SK-N-SH treated with all-trans-retinoic acid at 6 μM for 48 hours (cell line): ENCODE data around the gene PTPRN2.

Source experiments
- ATAC-seq: fragments of 200-7000 bp; cut with Tn5 transposase; 3 replicates; pipeline ENCODE4 v1.9.1; 2020; ENCODE audit warnings: mild to moderate bottlenecking, moderate library complexity
- ARNTL ChIP-seq: fragments of 450-650 bp; formaldehyde crosslinking; IDR thresholded peaks from 2 replicates; pipeline ENCODE4 v1.5.0; 2020; ENCODE audit warnings: low read depth, mild to moderate bottlenecking, moderate library complexity, borderline replicate concordance
- BACH2 ChIP-seq: fragments of 250-450 bp; sonication (Bioruptor Pico); IDR thresholded peaks from 2 replicates; pipeline ENCODE4 v1.9.0; 2021; ENCODE audit warnings: mild to moderate bottlenecking, borderline replicate concordance
- CREB5 ChIP-seq: fragments of 250-450 bp; sonication (Bioruptor Pico); IDR thresholded peaks from 2 replicates; pipeline ENCODE4 v1.5.1; 2020; ENCODE audit warnings: low read depth, mild to moderate bottlenecking, moderate library complexity
- CSDC2 ChIP-seq: fragments of 250-450 bp; sonication (Bioruptor Pico); IDR thresholded peaks from 2 replicates; pipeline ENCODE4 v1.5.0; 2020; ENCODE audit warnings: mild to moderate bottlenecking, moderate library complexity
- CSRNP3 ChIP-seq: fragments of 250-450 bp; sonication (Bioruptor Pico); IDR thresholded peaks from 2 replicates; pipeline ENCODE4 v1.5.1; 2021; ENCODE audit warnings: mild to moderate bottlenecking, moderate library complexity
- ESRRG ChIP-seq: fragments of 250-450 bp; sonication (Bioruptor Pico); IDR thresholded peaks from 2 replicates; pipeline ENCODE4 v1.6.1; 2021; ENCODE audit warnings: mild to moderate bottlenecking
- GLIS3 ChIP-seq: fragments of 250-450 bp; sonication (Bioruptor Pico); IDR thresholded peaks from 2 replicates; pipeline ENCODE4 v1.5.0; 2020; ENCODE audit warnings: mild to moderate bottlenecking, moderate library complexity
- ISL1 ChIP-seq: fragments of 250-450 bp; sonication (Bioruptor Pico); IDR thresholded peaks from 2 replicates; pipeline ENCODE4 v2.1.2; 2022; ENCODE audit warnings: mild to moderate bottlenecking, moderate library complexity
- OSR1 ChIP-seq: fragments of 250-450 bp; sonication (Bioruptor Pico); IDR thresholded peaks from 2 replicates; pipeline ENCODE4 v1.8.0; 2022; ENCODE audit warnings: moderate library complexity, mild to moderate bottlenecking, inconsistent platforms
- RARB ChIP-seq: fragments of 250-450 bp; sonication (Bioruptor Pico); IDR thresholded peaks from 2 replicates; pipeline ENCODE4 v1.8.0; 2021; ENCODE audit warnings: mild to moderate bottlenecking, moderate library complexity
- SNAI2 ChIP-seq: fragments of 250-450 bp; sonication (Bioruptor Pico); IDR thresholded peaks from 2 replicates; pipeline ENCODE4 v1.5.0; 2020; ENCODE audit warnings: mild to moderate bottlenecking, moderate library complexity
- TCF4 ChIP-seq: fragments of 250-450 bp; sonication (Bioruptor Pico); IDR thresholded peaks from 2 replicates; pipeline ENCODE4 v1.8.0; 2021; ENCODE audit warnings: mild to moderate bottlenecking, moderate library complexity, borderline replicate concordance
- TOX ChIP-seq: fragments of 250-450 bp; sonication (Bioruptor Pico); IDR thresholded peaks from 2 replicates; pipeline ENCODE4 v1.8.0; 2021; ENCODE audit warnings: mild to moderate bottlenecking, moderate library complexity, borderline replicate concordance
- TSHZ2 ChIP-seq: fragments of 250-450 bp; sonication (Bioruptor Pico); IDR thresholded peaks from 2 replicates; pipeline ENCODE4 v1.5.0; 2020; ENCODE audit warnings: mild to moderate bottlenecking, moderate library complexity
- ZC3H10 ChIP-seq: fragments of 250-450 bp; sonication (Bioruptor Pico); IDR thresholded peaks from 2 replicates; pipeline ENCODE4 v1.5.1; 2021; ENCODE audit warnings: mild to moderate bottlenecking, moderate library complexity
- ZFP3 ChIP-seq: fragments of 250-450 bp; sonication (Bioruptor Pico); IDR thresholded peaks from 2 replicates; pipeline ENCODE4 v1.5.0; 2020; ENCODE audit warnings: mild to moderate bottlenecking, moderate library complexity
- ZFP30 ChIP-seq: fragments of 450-650 bp; formaldehyde crosslinking; IDR thresholded peaks from 2 replicates; pipeline ENCODE4 v1.5.0; 2022; ENCODE audit warnings: mild to moderate bottlenecking, moderate library complexity
- ZNF565 ChIP-seq: fragments of 450-650 bp; formaldehyde crosslinking; conservative IDR thresholded peaks from 2 replicates; pipeline ENCODE4 v1.5.0; 2020; ENCODE audit warnings: low read depth, mild to moderate bottlenecking, moderate library complexity
- ZNF70 ChIP-seq: fragments of 450-650 bp; formaldehyde crosslinking; IDR thresholded peaks from 2 replicates; pipeline ENCODE4 v1.5.0; 2020; ENCODE audit warnings: mild to moderate bottlenecking, moderate library complexity
- ZNF8 ChIP-seq: fragments of 450-650 bp; formaldehyde crosslinking; IDR thresholded peaks from 2 replicates; pipeline ENCODE4 v1.5.0; 2020; ENCODE audit warnings: mild to moderate bottlenecking, moderate library complexity
- TF ChIP-seq, protein P1 (sequence below): fragments of 250-450 bp; sonication (Bioruptor Pico); IDR thresholded peaks from 2 replicates; pipeline ENCODE4 v1.8.0; 2021; ENCODE audit warnings: low read depth, mild to moderate bottlenecking, moderate library complexity, borderline replicate concordance

Gene PTPRN2

DNA sequence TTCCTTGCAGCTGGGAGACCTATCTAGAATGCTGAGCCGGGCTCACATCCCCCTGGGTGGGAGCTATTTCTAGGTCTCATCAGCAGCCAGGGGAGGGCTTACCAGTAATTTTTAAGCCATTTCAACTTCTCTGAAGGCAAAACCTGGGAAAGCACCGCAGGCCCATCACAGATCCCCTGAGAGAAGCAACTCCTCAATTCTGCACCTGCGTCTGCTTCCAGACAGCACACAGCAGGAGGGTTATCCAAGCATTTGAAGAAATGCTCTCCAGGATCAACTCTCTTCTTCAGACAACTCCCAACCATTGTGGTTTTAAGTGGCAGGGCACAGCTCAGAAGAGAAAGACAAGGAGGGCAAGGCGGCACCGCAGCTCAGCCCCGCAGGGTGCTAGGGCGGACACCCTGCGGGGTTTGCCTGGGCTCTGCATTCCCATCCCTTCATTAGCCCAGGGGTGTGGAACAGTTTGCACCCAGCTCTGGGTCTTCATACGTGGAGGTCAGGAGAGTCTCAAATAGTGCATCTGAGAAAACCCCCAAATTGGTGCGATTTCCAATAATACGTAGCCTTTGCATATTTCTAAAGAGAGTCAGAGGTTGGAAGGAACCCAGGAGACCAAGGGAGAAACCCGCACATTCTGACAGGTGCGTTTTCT, 632.1 kb downstream of the PTPRN2 start:
- no peak for ATAC-seq
- no peak for TF ChIP-seq TSHZ2
- TF ChIP-seq CSDC2 (CRISPR knock-in tag), result no peak
- TF ChIP-seq BACH2 (CRISPR knock-in tag), result no peak
- TF ChIP-seq ZNF70 (CRISPR knock-in tag), result no peak
- TF ChIP-seq GLIS3 (CRISPR knock-in tag), result no peak
- no peak for TF ChIP-seq ZNF565
- no peak for TF ChIP-seq ZFP30 (CRISPR knock-in tag)

GRCh38 chr7:157954901-157955300, 632.7 kb downstream of the PTPRN2 start:
- no peak for TF ChIP-seq TOX (CRISPR knock-in tag)
- no peak for TF ChIP-seq ZFP30 (CRISPR knock-in tag)
- TF ChIP-seq OSR1 (CRISPR knock-in tag), result no peak
- no peak for TF ChIP-seq TCF4 (CRISPR knock-in tag)
- TF ChIP-seq RARB (CRISPR knock-in tag), result no peak
- TF ChIP-seq, protein P1, sequence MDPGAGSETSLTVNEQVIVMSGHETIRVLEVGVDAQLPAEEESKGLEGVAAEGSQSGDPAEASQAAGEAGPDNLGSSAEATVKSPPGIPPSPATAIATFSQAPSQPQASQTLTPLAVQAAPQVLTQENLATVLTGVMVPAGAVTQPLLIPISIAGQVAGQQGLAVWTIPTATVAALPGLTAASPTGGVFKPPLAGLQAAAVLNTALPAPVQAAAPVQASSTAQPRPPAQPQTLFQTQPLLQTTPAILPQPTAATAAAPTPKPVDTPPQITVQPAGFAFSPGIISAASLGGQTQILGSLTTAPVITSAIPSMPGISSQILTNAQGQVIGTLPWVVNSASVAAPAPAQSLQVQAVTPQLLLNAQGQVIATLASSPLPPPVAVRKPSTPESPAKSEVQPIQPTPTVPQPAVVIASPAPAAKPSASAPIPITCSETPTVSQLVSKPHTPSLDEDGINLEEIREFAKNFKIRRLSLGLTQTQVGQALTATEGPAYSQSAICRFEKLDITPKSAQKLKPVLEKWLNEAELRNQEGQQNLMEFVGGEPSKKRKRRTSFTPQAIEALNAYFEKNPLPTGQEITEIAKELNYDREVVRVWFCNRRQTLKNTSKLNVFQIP (CRISPR knock-in tag), result no peak
- no peak for ATAC-seq

- ATAC-seq, result no peak
- TF ChIP-seq ZFP3, result no peak
- no peak for TF ChIP-seq ESRRG (CRISPR knock-in tag)
- no peak for TF ChIP-seq BACH2 (CRISPR knock-in tag)
- no peak for TF ChIP-seq ARNTL (CRISPR knock-in tag)
- TF ChIP-seq CREB5 (CRISPR knock-in tag), result no peak
- no peak for TF ChIP-seq TCF4 (CRISPR knock-in tag)
- no peak for TF ChIP-seq SNAI2 (CRISPR knock-in tag)
- no peak for TF ChIP-seq GLIS3 (CRISPR knock-in tag)
- TF ChIP-seq, protein P1 (CRISPR knock-in tag), result no peak
- no peak for TF ChIP-seq ZNF70 (CRISPR knock-in tag)
- no peak for TF ChIP-seq ZC3H10
- TF ChIP-seq CSDC2 (CRISPR knock-in tag), result no peak
- TF ChIP-seq ZFP30 (CRISPR knock-in tag), result no peak
- TF ChIP-seq ZNF8 (CRISPR knock-in tag), result no peak
- no peak for TF ChIP-seq ZNF565
Observed at GRCh38 chr7:157952841-157953645, 634.6 kb downstream of the PTPRN2 start.

DNA sequence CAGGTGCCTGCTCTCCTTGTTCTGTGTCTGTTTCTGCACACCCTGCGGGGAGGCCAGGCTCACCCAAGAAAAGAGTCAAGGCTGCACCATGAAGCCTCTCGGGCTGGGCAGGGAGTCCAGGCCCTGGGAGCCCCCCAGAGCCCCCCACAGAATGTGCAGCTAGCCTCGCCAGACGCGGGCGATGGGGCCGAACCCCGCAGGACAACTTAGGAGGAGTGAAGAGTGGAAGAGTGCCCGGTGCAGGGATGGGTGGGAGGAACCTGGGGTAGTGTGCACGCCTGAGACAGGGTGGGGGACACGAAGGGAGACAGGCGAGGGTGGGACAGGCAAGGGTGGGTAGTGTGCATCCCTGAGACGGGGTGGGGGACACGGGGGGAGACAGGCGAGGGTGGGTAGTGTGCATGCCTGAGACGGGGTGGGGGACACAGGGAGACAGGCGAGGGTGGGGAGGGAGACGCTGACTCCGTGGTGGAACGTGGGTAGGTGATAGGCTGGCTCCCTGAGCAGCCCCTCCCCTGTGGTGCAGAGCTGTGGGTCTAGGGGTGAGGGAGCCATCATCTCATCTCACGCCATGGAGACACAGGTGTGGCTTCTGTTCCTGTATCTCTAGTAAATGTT, 635.5 kb downstream of the PTPRN2 start:
- ATAC-seq, result no peak
- TF ChIP-seq, protein P1 (CRISPR knock-in tag), result no peak
- TF ChIP-seq CSRNP3 (CRISPR knock-in tag), result no peak
- TF ChIP-seq ZNF565, result no peak
- no peak for TF ChIP-seq CREB5 (CRISPR knock-in tag)
- TF ChIP-seq OSR1 (CRISPR knock-in tag), result no peak
- TF ChIP-seq ARNTL (CRISPR knock-in tag), result no peak
- no peak for TF ChIP-seq BACH2 (CRISPR knock-in tag)
- no peak for TF ChIP-seq TCF4 (CRISPR knock-in tag)
- no peak for TF ChIP-seq ISL1 (CRISPR knock-in tag)
- TF ChIP-seq ESRRG (CRISPR knock-in tag), result no peak
